ENCODE results near the gene RNF208. TPM values are rescaled to one million over a fixed set of nuclear protein-coding genes. Genes with fewer than 3 reads are reported as not detected.

Gene RNF208
- total RNA-seq, 2 donors from 2014 or later, result 10.5 to 15.6 TPM

DNA sequence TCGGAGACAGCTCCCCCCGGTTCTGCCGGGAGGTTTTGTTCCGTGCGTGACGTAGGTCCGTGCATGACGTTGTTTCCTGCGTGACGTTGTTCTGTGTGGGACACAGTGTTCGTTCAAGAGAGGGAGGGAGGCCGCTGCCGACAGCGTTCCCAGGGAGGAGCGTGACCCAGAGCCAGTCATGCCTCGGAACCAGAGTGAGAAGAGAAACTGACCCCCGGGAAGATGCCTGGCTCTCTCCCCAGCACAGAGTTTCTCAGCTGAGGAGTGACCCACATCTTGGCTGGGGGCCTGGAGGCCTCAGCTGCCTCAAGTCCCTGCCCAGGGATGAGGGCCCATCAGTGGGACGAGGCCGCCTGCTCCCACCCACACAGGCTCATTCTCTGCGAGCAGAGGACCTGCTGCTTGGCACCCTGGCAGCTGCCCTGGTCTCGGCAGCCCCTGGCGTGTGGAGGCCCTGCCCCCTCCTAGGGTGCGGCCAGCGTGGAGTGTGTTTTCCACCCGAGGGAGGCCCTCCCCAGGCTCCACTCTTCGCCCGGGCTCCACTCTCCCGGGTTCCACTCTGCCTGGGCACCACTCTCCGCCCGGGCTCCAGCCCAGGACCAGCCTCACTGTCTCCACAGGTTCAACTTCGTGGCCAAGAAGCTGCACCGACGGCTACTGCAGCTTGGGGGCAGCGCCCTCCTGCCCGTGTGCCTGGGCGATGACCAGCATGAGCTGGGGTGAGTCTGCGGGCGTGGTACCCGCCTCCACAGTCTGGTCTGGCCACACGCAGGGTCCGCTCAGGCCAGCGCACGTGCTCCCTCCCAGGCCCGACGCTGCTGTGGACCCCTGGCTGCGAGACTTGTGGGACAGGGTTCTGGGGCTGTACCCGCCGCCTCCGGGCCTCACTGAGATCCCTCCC, 8.6 kb downstream of the RNF208 start:
- no peak overlapping the region for H3K4me3 ChIP-seq (ENCODE audit: low read length)
- peaks cover 19% of the 10 kb centered on the region for H3K36me3 ChIP-seq (ENCODE audit: control insufficient read depth, insufficient read depth, low read length)
- Mint-ChIP-seq H3K4me3 (no peak overlapping the region), H3K27me3 (ENCODE audit: insufficient read depth) (no peaks in the 10 kb centered on the region), H3K4me1 (peaks cover 5% of the 10 kb centered on the region), H3K36me3 (ENCODE audit: low read depth) (peaks cover 24% of the 10 kb centered on the region), H3K9me3 (no peaks in the 10 kb centered on the region), H3K27ac (no peak overlapping the region)
- DNase-seq, result no peak
- no peak overlapping the region for H3K9ac ChIP-seq (ENCODE audit: extremely low read depth, low read length, poor library complexity, severe bottlenecking)
- TF ChIP-seq, protein P1, sequence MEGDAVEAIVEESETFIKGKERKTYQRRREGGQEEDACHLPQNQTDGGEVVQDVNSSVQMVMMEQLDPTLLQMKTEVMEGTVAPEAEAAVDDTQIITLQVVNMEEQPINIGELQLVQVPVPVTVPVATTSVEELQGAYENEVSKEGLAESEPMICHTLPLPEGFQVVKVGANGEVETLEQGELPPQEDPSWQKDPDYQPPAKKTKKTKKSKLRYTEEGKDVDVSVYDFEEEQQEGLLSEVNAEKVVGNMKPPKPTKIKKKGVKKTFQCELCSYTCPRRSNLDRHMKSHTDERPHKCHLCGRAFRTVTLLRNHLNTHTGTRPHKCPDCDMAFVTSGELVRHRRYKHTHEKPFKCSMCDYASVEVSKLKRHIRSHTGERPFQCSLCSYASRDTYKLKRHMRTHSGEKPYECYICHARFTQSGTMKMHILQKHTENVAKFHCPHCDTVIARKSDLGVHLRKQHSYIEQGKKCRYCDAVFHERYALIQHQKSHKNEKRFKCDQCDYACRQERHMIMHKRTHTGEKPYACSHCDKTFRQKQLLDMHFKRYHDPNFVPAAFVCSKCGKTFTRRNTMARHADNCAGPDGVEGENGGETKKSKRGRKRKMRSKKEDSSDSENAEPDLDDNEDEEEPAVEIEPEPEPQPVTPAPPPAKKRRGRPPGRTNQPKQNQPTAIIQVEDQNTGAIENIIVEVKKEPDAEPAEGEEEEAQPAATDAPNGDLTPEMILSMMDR (conservative IDR thresholded peaks at IDR 0.05), result peak; percentile 53
- H3K27me3 ChIP-seq (ENCODE audit: control insufficient read depth, insufficient read depth, low read length, poor library complexity, severe bottlenecking), result no peaks in the 10 kb centered on the region
- no peaks in the 10 kb centered on the region for H3K9me3 ChIP-seq (ENCODE audit: control insufficient read depth, low read length)
- H3K27ac ChIP-seq (ENCODE audit: low read depth, low read length), result no peak overlapping the region
- peaks cover 11% of the 10 kb centered on the region for H3K4me1 ChIP-seq (ENCODE audit: control insufficient read depth, insufficient read depth, low read length)
- WGBS, 2 experiments (ENCODE audit: insufficient coverage in 1 of 2, insufficient read length in 1 of 2), result 93 to 96% methylated on average over 44 to 49 of the region's 49 CpGs

DNA sequence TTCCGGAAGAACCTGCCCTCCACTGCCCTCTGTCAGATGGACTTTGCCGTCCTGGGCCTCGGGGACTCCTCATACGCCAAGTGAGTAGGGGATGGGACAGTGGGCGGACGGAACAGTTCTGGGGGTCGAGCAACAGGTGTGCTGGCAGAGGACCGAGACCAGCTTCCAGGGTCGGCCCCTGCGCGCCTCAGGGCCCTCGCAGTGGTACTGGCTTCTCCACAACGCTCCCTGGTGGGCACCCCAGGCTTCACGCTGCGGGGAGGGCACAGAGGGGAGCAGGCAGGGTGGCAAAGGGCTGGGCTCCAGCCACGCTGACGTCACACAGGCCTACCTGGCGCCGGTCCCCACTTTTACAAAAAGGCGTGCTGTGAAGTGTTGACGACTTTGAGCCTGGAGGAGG, 9.5 kb downstream of the RNF208 start:
- Histone ChIP-seq H3K4me3 (ENCODE audit: low read length) (no peak overlapping the region), H3K36me3 (ENCODE audit: control insufficient read depth, insufficient read depth, low read length) (peaks cover 19% of the 10 kb centered on the region), H3K27ac (ENCODE audit: low read depth, low read length) (no peak overlapping the region), H3K4me1 (ENCODE audit: control insufficient read depth, insufficient read depth, low read length) (peaks cover 3% of the 10 kb centered on the region), H3K9ac (ENCODE audit: extremely low read depth, low read length, poor library complexity, severe bottlenecking) (no peak overlapping the region), H3K27me3 (ENCODE audit: control insufficient read depth, insufficient read depth, low read length, poor library complexity, severe bottlenecking) (no peaks in the 10 kb centered on the region), H3K9me3 (ENCODE audit: control insufficient read depth, low read length) (no peaks in the 10 kb centered on the region)
- Mint-ChIP-seq H3K4me1 (peaks cover 5% of the 10 kb centered on the region), H3K27ac (no peak overlapping the region), H3K36me3 (ENCODE audit: low read depth) (peaks cover 29% of the 10 kb centered on the region), H3K9me3 (no peaks in the 10 kb centered on the region), H3K27me3 (ENCODE audit: insufficient read depth) (no peaks in the 10 kb centered on the region), H3K4me3 (no peak overlapping the region)
- TF ChIP-seq, protein P1 (conservative IDR thresholded peaks at IDR 0.05), result peak; percentile 24
- DNase-seq, result no peak
- WGBS, 2 experiments (ENCODE audit: insufficient coverage in 1 of 2, insufficient read length in 1 of 2), result 96 to 98% methylated on average over 19 to 21 of the region's 21 CpGs

DNA sequence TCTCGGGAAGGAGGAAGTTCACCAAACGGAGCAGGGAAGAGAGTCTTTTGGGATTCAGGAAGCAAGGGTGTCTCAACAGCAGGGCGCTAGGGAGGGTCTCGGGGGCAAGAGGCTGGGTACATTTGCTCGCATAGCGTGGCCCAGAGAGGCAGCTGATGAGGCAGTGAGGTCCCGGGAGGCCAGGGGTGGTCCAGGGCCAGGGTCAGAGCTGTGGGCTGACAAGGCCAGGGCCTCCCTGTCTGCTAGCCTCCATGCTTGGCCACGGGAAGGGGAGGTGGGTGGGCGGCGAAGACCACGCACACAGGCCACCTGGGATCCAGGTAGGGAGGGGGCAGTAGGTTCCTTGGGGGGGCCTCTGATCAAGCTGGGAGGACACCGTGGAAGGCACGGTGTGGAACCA, 10.5 kb downstream of the RNF208 start:
- no peak overlapping the region for H3K4me3 Mint-ChIP-seq
- no peak for DNase-seq
- no peak overlapping the region for H3K9ac ChIP-seq (ENCODE audit: extremely low read depth, low read length, poor library complexity, severe bottlenecking)
- H3K36me3 ChIP-seq (ENCODE audit: control insufficient read depth, insufficient read depth, low read length), result peaks cover 25% of the 10 kb centered on the region
- peaks cover 3% of the 10 kb centered on the region for H3K4me1 ChIP-seq (ENCODE audit: control insufficient read depth, insufficient read depth, low read length)
- no peak overlapping the region for H3K27ac ChIP-seq (ENCODE audit: low read depth, low read length)
- H3K4me1 Mint-ChIP-seq, result peaks cover under 1% of the 10 kb centered on the region
- peak overlapping the region; percentile 22 for H3K27ac Mint-ChIP-seq
- peaks cover 39% of the 10 kb centered on the region for H3K36me3 Mint-ChIP-seq (ENCODE audit: low read depth)
- no peaks in the 10 kb centered on the region for H3K9me3 Mint-ChIP-seq
- H3K4me3 ChIP-seq (ENCODE audit: low read length), result no peak overlapping the region
- no peaks in the 10 kb centered on the region for H3K27me3 ChIP-seq (ENCODE audit: control insufficient read depth, insufficient read depth, low read length, poor library complexity, severe bottlenecking)
- TF ChIP-seq, protein P1 (conservative IDR thresholded peaks at IDR 0.05), result no peak
- no peaks in the 10 kb centered on the region for H3K27me3 Mint-ChIP-seq (ENCODE audit: insufficient read depth)
- WGBS, 2 experiments (ENCODE audit: insufficient coverage in 1 of 2, insufficient read length in 1 of 2), result 86 to 90% methylated on average over 9 to 13 of the region's 13 CpGs
- no peaks in the 10 kb centered on the region for H3K9me3 ChIP-seq (ENCODE audit: control insufficient read depth, low read length)

All from endodermal cell (in vitro differentiated cells).